ENCODE results near the gene NPIPA3.
"Not testable (repeated sequence)": the region's sequence is repeated elsewhere in the genome, so short reads cannot be mapped to it uniquely, and the experiment has no call there.

The NPIPA3 gene

GRCh38 chr16:14742273-14743128 is 39.3 kb downstream of the NPIPA3 start, which contains the start of gene NPIPA2:
Gene NPIPA2, plus strand, starts transcription at chr16:14742533. Its CDS starts 5,533 bp downstream, at chr16:14748066.
- not testable (repeated sequence) for DNase-seq

- DNase-seq = not testable (repeated sequence)
Measured at GRCh38 chr16:14773654-14774053, 70.4 kb downstream of the NPIPA3 start.

GRCh38 chr16:14775624-14776023 is 72.4 kb downstream of the NPIPA3 start:
- not testable (repeated sequence) for DNase-seq

Data from hematopoietic multipotent progenitor cell treated with erythropoietin and hydrocortisone succinate and interleukin-3 and kit ligand, for 4 days (in vitro differentiated cells).